B cell (primary cell): ENCODE results near the gene BCDIN3D. TPM values are rescaled to one million over a fixed set of nuclear protein-coding genes. Genes with fewer than 3 reads are reported as not detected.

Experiments
- ATAC-seq: fragments of 200-7000 bp; cut with Tn5 transposase; one replicate; pipeline ENCODE4 v1.10.0; 2021; ENCODE audit warnings: low read depth, mild to moderate bottlenecking, moderate number of reproducible peaks, moderate library complexity
- CTCF ChIA-PET: fragments of 350-600 bp; sonication (Branson Sonifier 250); formaldehyde crosslinking; loops from one replicate; lab custom pipeline; 2021; ENCODE audit warnings: antibody characterized with exemption, inconsistent platforms; lab: Charles Lee
- POLR2A ChIA-PET: fragments of 350-600 bp; sonication (Branson Sonifier 250); formaldehyde crosslinking; loops from one replicate; lab custom pipeline; 2021; ENCODE audit warnings: antibody characterized with exemption; lab: Charles Lee
- DNase-seq: peaks from one replicate; pipeline ENCODE4 v3.0.0; 2013
- H2AFZ ChIP-seq: 2 replicates; pipeline ENCODE4 v1.6.1; 2012; ENCODE audit warnings: mild to moderate bottlenecking, low read depth, low read length; ENCODE audit not compliant: insufficient read depth, poor library complexity, severe bottlenecking
- H3K27ac ChIP-seq, 2 donors: 1 replicate in 1 of 2; 2 replicates in 1 of 2; pipeline ENCODE4 v1.5.1; 2012 to 2013; ENCODE audit warnings: low read length in 2 of 2, mild to moderate bottlenecking in 2 of 2, moderate library complexity in 1 of 2
- H3K27me3 ChIP-seq, 4 experiments: fragments of 200-600 bp in 1 of 4; sonication (generic) in 1 of 4; replicated peaks in 1 of 4; 1 replicate in 2 of 4; 2 replicates in 2 of 4; pipeline versions ENCODE4 v1.6.1 to v1.7.0; 2013 to 2016; ENCODE audit warnings: low read length in 3 of 4, mild to moderate bottlenecking in 2 of 4, mixed read lengths in 1 of 4, moderate library complexity in 1 of 4; ENCODE audit not compliant: insufficient read depth in 4 of 4, control insufficient read depth in 3 of 4; ENCODE audit errors: control extremely low read depth in 1 of 4
- H3K36me3 ChIP-seq, 2 experiments: replicated peaks in 1 of 2; 1 replicate in 1 of 2; 2 replicates in 1 of 2; pipeline versions ENCODE4 v1.6.1 to v1.7.1; 2013; ENCODE audit warnings: low read length in 1 of 2; ENCODE audit not compliant: insufficient read depth in 2 of 2, control insufficient read depth in 1 of 2; ENCODE audit errors: control extremely low read depth in 1 of 2, extremely low read depth in 1 of 2
- H3K4me1 ChIP-seq, 2 donors: fragments of 200-600 bp in 1 of 2; sonication (generic) in 1 of 2; 1 replicate in 1 of 2; 2 replicates in 1 of 2; pipeline versions ENCODE4 v1.5.1 to v1.6.1; 2013 to 2017; ENCODE audit warnings: low read length in 2 of 2; ENCODE audit not compliant: control insufficient read depth in 2 of 2, insufficient read depth in 2 of 2
- H3K4me2 ChIP-seq: replicated peaks from 2 replicates; pipeline ENCODE3; 2012; ENCODE audit warnings: mild to moderate bottlenecking, low read depth, low read length; ENCODE audit not compliant: poor library complexity, severe bottlenecking
- H3K4me3 ChIP-seq, 5 experiments: fragments of 200-600 bp in 1 of 5; sonication (generic) in 1 of 5; 1 replicate in 3 of 5; 2 replicates in 2 of 5; pipeline versions ENCODE4 v1.5.1 to v1.7.0; 2011 to 2016; ENCODE audit warnings: low read length in 4 of 5, mild to moderate bottlenecking in 4 of 5, low read depth in 2 of 5, control low read depth in 1 of 5, moderate library complexity in 1 of 5; ENCODE audit not compliant: insufficient read depth in 1 of 5; ENCODE audit errors: control extremely low read depth in 1 of 5, extremely low read depth in 1 of 5
- H3K79me2 ChIP-seq: fragments of 200-600 bp; sonication (generic); one replicate; pipeline ENCODE4 v1.6.0; 2016; ENCODE audit warnings: low read length; ENCODE audit not compliant: control insufficient read depth, insufficient read depth
- H3K9ac ChIP-seq: fragments of 200-600 bp; sonication (generic); 2 replicates; pipeline ENCODE4 v1.6.1; 2017; ENCODE audit warnings: mild to moderate bottlenecking, low read length, moderate library complexity
- H3K9me3 ChIP-seq, 3 donors: one replicate each; pipeline versions ENCODE4 v1.6.1 to v1.7.1; 2013; ENCODE audit warnings: low read length in 2 of 3; ENCODE audit not compliant: control insufficient read depth in 2 of 3, insufficient read depth in 1 of 3; ENCODE audit errors: control extremely low read depth in 1 of 3
- H4K20me1 ChIP-seq: 2 replicates; pipeline ENCODE4 v1.6.0; 2012; ENCODE audit warnings: mild to moderate bottlenecking, low read length; ENCODE audit not compliant: insufficient read depth, control insufficient read depth, poor library complexity, severe bottlenecking
- H3K27ac Mint-ChIP-seq: one replicate; pipeline ENCODE4 v1.8.0; 2021; ENCODE audit warnings: mixed read lengths
- H3K27me3 Mint-ChIP-seq: one replicate; pipeline ENCODE4 v1.8.0; 2021; ENCODE audit warnings: mixed read lengths
- H3K4me1 Mint-ChIP-seq: one replicate; pipeline ENCODE4 v1.8.0; 2021; ENCODE audit warnings: mixed read lengths
- H3K4me3 Mint-ChIP-seq: one replicate; pipeline ENCODE4 v1.8.0; 2021; ENCODE audit warnings: mixed read lengths
- H3K9me3 Mint-ChIP-seq: one replicate; pipeline ENCODE4 v1.8.0; 2022; ENCODE audit warnings: mixed read lengths; ENCODE audit not compliant: insufficient read depth
- EZH2 ChIP-seq: IDR thresholded peaks from 2 replicates; pipeline ENCODE4 v1.6.1; 2012; ENCODE audit warnings: borderline replicate concordance, low read depth, mild to moderate bottlenecking, moderate library complexity, low read length; ENCODE audit not compliant: insufficient read depth, poor library complexity, severe bottlenecking
- WGBS: methylation state at CpG from one replicate; pipeline ENCODE4 v1.1.5; 2013; ENCODE audit warnings: missing lambda C conversion rate; ENCODE audit not compliant: insufficient coverage; 5-methylcytosine and 5-hydroxymethylcytosine counted together
- intact Hi-C: fragments of 100-400 bp; cut with micrococcal nuclease; formaldehyde crosslinking; loops from one replicate; pipeline ENCODE4 v1.10.0; 2022
- polyA plus RNA-seq: library from polyadenylated mRNA; depleted of rRNA; stranded (reverse); fragments of >200 nt; gene quantifications from 2 replicates; pipeline ENCODE4 v1.2.3, GENCODE V29; 2012
- total RNA-seq, 2 donors: library from RNA; stranded (reverse); fragments of 120-200 nt in 1 of 2; gene quantifications; 1 replicate in 1 of 2; 2 replicates in 1 of 2; pipeline versions ENCODE4 v1.2.3 to v1.2.4, GENCODE V29; 2013 to 2022
- TF ChIP-seq, protein P1 (sequence below): fragments of 200-600 bp; IDR thresholded peaks from one replicate; pipeline ENCODE4 v1.8.0; 2022; ENCODE audit warnings: antibody characterized with exemption, mild to moderate bottlenecking

The BCDIN3D gene
- total and polyA plus RNA-seq, 2 donors (not counting 1 experiment from before 2014, with no cell fraction given), result 2.0 to 17.4 TPM

DNA sequence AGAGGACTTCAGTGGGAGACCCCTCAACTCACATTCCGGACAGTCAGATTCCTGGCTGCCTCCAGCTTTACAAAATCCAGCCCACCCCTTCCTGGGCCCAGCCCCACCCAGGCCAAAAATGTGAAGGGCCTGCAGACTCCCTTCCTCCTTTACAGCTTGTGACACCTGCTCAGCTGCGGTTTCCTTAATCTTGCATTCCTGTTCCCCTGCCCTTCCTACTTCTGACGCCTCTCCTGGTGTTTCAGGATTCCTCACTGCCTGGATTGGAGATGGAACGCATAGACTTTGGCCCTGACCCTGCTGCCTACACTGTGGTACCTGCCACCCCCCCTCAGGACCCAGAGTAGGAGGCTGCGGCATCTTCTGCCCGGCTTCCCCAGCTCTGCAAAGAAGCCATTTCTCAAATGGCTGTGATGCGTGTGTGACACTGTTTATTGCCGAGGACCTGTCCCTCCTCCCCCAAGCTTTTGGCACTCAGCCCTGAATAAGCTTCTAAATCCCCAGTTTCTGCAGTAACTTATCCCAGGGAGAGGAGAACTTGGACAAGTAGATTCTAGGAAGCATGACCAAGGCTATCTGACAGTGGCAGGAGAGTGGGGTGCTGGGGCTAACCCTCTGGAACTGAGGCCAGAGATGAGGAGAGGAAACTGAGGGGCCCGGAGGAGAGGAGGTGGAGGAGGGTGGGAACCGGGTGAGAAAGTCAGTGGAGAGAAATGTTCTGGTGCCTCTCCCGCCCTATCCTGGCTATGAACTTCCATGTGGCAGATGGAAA is 24.9 kb upstream of the BCDIN3D start:
- Mint-ChIP-seq H3K4me3 (no peak overlapping the region), H3K4me1 (no peaks in the 10 kb centered on the region), H3K9me3 (no peaks in the 10 kb centered on the region), H3K27ac (no peak overlapping the region), H3K27me3 (peaks cover 14% of the 10 kb centered on the region)
- no peak for TF ChIP-seq EZH2
- TF ChIP-seq, protein P1, sequence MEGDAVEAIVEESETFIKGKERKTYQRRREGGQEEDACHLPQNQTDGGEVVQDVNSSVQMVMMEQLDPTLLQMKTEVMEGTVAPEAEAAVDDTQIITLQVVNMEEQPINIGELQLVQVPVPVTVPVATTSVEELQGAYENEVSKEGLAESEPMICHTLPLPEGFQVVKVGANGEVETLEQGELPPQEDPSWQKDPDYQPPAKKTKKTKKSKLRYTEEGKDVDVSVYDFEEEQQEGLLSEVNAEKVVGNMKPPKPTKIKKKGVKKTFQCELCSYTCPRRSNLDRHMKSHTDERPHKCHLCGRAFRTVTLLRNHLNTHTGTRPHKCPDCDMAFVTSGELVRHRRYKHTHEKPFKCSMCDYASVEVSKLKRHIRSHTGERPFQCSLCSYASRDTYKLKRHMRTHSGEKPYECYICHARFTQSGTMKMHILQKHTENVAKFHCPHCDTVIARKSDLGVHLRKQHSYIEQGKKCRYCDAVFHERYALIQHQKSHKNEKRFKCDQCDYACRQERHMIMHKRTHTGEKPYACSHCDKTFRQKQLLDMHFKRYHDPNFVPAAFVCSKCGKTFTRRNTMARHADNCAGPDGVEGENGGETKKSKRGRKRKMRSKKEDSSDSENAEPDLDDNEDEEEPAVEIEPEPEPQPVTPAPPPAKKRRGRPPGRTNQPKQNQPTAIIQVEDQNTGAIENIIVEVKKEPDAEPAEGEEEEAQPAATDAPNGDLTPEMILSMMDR, result no peak
- 76% methylated on average over 7 of the region's 11 CpGs for WGBS
- Histone ChIP-seq H3K4me1 (no peaks in the 10 kb centered on the region), H3K27me3 (no peaks in the 10 kb centered on the region), H3K4me2 (no peak overlapping the region), H3K27ac (no peak overlapping the region), H2AFZ (no peak overlapping the region), H4K20me1 (no peaks in the 10 kb centered on the region), H3K79me2 (no peaks in the 10 kb centered on the region), H3K36me3 (no peaks in the 10 kb centered on the region), H3K9ac (no peak overlapping the region), H3K9me3 (no peaks in the 10 kb centered on the region), H3K4me3 (no peak overlapping the region)
- ATAC-seq (no peak), DNase-seq (no peak)
- intact Hi-C loops, result loop anchor here (5.0 kb wide), 1 partner anchor 190 kb away; the partner anchor contains the start of gene ASIC1
- POLR2A ChIA-PET, result no interaction called here
- CTCF ChIA-PET, result interaction anchor here (1.1 to 2.8 kb wide), 12 partner anchors 11 to 201 kb away, joined by 3 to 14 read pairs (median 6); partner anchors contain the start of genes BCDIN3D and TMBIM6
